ENCODE measurements around the gene SEMA5A.

GRCh38 chr5:9502864-9503263 lies 43.0 kb downstream of the SEMA5A start:
- TF ChIP-seq CTCF (IDR thresholded peaks at IDR 0.05; ENCODE audit: low read length) (no peak), EZH2 (optimal IDR thresholded peaks at IDR 0.05; ENCODE audit: low read depth, low read length) (no peak)

Data from MM.1S (cell line).